GM21737 (cell line): ENCODE measurements around the gene WASF1.
A peak's percentile ranks its signal among the peaks of the same experiment; 100 is the strongest.
"Not testable (repeated sequence)": the region's sequence is repeated elsewhere in the genome, so short reads cannot be mapped to it uniquely, and the experiment has no call there.

Experiments used
- ATAC-seq: cut with Tn5 transposase; IDR thresholded peaks from one replicate; pipeline ENCODE4 v1.9.1; 2021; ENCODE audit warnings: mild to moderate bottlenecking, moderate library complexity; ENCODE audit not compliant: unreplicated experiment

Gene WASF1

DNA sequence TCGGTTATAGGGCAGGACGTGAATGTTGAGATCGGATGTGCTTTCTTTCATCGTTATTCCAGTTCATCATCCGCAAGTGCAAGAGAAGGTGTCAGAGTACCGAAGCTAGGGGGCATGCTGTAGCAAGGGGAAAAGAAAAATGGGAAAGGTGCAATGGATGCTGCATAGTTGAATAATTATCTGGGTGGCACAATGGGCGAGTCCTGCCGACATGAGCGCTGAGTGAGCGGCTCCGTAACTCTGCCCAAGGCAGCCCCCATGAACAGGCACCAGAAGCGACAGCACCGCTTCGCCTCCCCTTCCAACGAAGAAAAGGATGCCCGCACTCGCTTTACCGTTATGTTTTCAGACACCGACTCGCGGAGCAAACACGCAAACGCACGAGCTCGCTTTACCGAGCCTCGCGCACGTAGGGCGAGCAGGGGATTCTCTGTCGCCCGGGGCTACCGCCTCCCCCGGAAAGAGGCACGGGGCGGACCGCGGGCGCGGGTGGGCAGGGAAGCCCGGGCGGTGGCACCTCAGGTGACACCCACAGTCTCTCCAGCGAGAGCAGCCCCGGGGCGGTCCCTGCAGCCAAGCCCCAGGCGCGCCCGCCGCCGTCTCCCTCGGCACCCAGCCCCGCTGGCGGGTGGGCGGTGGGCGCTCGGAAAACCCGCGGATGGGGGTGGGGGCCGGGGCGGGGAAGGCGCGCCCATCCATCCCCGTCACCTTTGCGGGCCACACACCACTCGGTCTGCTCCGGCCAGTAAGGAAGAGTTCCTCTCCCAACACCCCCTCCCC is 654 bp downstream of the WASF1 start:
- peak; percentile 32 for ATAC-seq

GRCh38 chr6:110173506-110174132 is 5.9 kb downstream of the WASF1 start:
- ATAC-seq = no peak

DNA sequence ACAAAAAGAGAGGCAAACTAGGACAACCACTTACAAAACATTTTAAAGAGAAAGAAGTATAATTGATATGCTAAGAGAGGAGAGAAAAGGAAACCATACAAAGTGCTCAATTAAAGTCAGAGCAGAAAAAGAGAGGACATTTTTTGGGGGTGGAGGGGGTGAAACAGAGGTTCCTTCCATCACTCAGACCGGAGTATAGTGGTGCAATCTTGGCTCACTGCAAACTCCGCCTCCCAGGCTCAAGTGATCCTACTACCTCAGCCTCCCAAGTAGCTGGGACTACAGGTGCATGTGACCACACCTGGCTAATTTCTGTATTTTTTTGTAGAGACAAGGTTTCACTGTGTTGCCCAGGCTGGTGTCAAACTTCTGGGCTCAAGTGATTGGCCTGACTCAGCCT is 9.4 kb downstream of the WASF1 start:
- no peak for ATAC-seq

GRCh38 chr6:110158479-110158878 is 21.0 kb downstream of the WASF1 start:
- no peak for ATAC-seq

DNA sequence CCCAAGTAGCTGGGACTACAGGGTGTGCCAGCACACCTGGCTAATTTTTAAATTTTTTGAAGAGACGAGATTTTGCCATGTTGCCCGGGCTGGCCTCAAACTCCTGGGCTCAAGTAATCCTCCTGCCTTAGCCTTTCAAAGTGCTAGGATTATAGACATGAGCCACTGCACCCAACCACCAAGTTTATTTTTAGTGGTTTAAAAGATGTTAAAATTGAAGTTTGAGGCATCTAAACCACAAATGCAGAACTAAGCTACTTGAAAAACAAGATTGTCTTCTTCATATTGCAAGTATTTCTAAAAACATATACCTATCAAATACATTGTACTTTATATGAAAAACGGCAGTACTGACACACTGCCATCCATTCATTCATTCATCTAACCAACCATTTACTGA is 31.6 kb downstream of the WASF1 start:
- ATAC-seq = no peak

GRCh38 chr6:110140650-110141049 is 38.8 kb downstream of the WASF1 start:
- ATAC-seq = no peak

DNA sequence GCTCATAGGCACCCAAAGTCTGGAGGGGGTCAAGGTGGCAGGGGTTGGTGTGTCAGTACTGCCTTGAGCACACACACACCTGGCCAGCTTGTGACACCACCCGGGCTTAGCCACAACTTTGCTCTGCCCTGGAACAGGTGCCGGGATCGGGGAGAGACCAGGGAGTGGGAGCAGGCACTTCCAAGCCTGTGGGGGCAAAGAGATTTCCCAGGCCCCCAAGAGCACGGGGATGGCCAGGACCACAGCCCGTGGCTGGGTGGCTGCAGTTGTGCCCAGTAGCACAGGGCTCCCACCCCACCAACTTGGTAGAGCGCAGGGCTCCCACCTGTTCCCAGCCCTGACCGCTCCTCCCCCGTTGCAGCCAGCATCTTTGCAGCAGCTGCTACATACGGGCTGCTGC is 40.4 kb downstream of the WASF1 start:
- ATAC-seq = no peak

- ATAC-seq = no peak
Observed at GRCh38 chr6:110137924-110138887, 41.3 kb downstream of the WASF1 start.

GRCh38 chr6:110130362-110130761 is 49.1 kb downstream of the WASF1 start:
- ATAC-seq = no peak

DNA sequence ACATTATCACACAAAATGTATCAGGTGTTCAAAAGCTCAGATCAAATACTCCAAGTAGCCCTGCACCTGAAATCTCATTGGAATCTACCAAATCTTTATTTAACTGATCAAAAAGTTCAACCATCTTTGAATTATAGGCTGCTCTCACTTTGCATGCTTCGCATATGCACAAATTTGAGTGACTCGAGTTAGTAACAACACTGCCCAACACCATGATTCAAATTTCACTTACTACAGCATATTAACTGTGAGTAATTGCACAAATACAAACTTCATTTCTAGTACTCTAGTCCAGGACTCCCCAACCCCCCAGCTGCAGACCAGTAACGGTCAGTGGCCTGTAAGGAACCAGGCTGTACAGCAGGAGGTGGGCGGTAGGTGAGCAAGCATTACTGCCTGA is 51.1 kb downstream of the WASF1 start:
- ATAC-seq = no peak

DNA sequence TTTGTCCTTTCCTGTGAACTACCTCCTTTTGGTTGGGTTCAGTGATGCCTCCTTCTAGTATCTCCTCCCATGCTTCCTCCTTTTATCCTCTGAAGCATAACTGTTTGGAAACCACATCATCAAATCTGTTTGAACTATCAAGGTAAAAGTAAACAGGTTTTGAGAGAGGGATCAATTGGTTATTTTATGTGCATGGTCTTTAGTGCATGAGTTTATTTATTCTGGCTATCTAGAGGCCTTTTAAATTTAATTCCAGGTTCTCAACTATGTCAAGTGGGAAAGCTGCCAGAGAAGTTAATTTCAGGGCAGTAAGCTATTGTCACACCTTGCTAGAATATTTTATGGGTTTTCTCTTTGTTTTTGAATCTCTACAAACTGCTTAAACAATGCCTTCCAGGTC is 54.1 kb downstream of the WASF1 start:
- no peak for ATAC-seq

DNA sequence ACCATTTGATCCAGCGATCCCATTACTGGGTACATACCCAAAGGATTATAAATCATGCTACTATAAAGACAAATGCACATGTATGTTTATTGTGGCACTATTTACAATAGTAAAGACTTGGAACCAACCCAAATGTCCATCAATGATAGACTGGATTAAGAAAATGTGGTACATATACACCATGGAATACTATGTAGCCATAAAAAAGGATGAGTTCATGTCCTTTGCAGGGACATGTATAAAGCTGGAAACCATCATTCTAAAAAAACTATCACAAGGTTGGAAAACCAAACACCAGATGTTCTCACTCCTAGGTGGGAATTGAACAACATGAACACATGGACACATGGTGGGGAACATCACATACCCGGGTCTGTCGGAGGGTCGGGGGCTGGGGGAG is 57.8 kb downstream of the WASF1 start:
- ATAC-seq = not testable (repeated sequence)

- no peak for ATAC-seq
Observed at GRCh38 chr6:110116258-110116657, 63.2 kb downstream of the WASF1 start.

GRCh38 chr6:110114004-110114403 is 65.5 kb downstream of the WASF1 start:
- ATAC-seq = no peak

DNA sequence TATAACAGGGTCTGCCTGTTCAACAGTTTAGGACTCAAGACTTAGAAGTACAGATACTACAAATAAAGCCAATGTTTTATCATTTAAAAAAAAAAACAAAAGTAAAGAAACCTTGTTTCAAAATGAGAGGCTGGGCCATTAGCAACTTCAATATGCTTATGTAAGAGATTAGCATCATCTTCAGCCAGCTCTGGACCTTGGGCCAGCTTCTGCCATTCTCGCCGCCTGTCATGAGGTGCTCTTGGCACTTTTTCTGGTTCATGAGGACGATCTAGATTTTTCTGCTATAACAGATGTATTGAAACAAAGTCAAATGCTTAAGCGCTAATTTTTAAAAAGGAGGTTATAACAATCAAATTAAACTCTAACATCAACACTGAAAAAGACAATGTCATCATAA is 74.2 kb downstream of the WASF1 start:
- ATAC-seq = no peak

DNA sequence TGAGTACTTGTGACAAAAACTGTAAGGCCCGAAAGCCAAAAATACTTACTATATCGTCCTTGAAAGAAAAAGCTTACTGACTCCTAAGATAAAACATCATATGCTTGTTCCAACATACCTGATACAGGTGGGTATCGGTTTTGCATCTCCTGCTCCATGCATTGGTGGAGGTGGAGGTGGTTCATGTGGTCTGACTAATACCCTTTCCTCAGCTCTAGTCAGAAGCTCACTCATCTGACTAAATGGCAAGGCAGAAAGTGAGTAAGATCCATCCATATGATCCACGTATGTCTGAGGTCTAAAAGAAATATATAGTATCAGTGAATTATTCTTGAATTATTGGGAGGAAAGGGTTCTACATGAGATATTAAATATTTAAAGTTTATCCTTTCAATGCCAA is 76.2 kb downstream of the WASF1 start:
- no peak for ATAC-seq

DNA sequence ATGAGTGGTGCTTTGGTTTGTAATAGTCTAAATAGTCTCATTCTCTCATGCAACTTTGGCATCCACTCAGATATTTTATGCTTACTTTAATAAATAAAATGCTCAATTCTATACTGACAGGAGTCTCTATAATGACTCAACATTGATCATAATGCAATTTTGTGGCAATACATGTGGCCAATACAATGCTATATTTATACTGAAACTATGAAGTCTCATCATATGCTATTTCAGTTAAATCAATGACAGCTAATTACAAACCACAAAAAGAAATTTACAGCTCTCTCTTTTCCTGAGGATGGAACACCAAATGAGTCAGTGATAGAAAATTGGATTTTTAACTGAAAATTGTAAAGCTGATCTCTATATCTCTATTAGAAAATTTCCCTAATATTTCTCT is 77.1 kb downstream of the WASF1 start:
- no peak for ATAC-seq

DNA sequence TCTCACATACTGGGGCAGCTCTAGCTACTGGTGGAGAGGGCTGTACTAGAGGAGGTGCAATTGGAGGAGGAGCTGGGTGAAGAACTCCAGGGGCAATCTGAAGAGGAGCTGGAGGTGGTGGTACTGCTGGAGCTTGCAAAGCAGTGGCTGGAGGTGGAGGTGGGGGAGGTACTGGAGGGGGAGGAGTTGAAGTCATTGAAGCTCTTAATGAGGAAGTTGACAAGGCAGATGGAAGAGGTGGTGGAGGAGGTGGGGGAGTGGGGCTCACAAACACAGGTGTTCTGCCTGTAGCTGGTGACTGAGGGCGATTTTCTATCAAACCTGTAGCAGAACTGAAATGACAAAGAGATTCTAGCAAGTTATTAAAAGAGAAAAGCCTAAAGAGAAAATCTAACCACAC is 77.6 kb downstream of the WASF1 start:
- ATAC-seq = no peak

GRCh38 chr6:110098511-110099116 is 80.9 kb downstream of the WASF1 start:
- no peak for ATAC-seq

GRCh38 chr6:110097443-110097842 is 82.0 kb downstream of the WASF1 start:
- ATAC-seq = no peak

DNA sequence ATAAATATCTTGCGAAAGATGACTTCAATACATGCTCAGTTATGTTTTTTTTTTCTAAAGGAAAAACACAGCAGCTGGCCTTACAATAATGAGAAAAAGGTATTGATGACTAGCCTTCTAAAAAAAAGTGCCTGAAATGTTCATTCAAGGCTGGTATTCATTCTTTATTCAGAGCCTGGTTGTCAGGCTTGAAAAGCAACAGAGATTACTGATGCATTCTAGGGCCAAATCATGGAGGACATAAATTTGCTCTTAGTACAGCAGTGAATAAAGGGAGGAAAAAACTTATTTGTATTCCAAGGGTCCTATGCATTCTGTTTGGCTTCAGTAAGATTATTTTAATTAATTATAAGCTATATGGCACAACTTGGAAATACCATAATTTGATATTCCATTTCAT is 83.5 kb downstream of the WASF1 start:
- ATAC-seq = no peak
